PC-3 (cell line): Measurements from ENCODE around the gene ALDH7A1. TPM values are rescaled to one million over a fixed set of nuclear protein-coding genes. Genes with fewer than 3 reads are reported as not detected.

Experiments
- ATAC-seq: fragments of 200-7000 bp; cut with Tn5 transposase; 2 replicates; pipeline ENCODE4 v1.9.1; 2020; ENCODE audit warnings: mild to moderate bottlenecking, moderate library complexity
- BruUV-seq: library from RNA; stranded (reverse); fragments of 400-500 nt; replicated peaks from 2 replicates; lab custom pipeline; 2021; lab: Mats Ljungman, UMichigan
- CTCF ChIA-PET: fragments of 300-600 bp; sonication (Branson Sonifier 250); formaldehyde crosslinking; loops from one replicate; lab custom pipeline; 2022; ENCODE audit warnings: antibody characterized with exemption; lab: Charles Lee
- POLR2A ChIA-PET: fragments of 300-600 bp; sonication (Branson Sonifier 250); formaldehyde crosslinking; loops from one replicate; lab custom pipeline; 2022; ENCODE audit warnings: antibody characterized with exemption; ENCODE audit not compliant: unreplicated experiment; lab: Charles Lee
- DNase-seq: peaks from one replicate; pipeline ENCODE4 v3.0.0-alpha.2; 2015
- H2AFZ ChIP-seq: fragments of 300-600 bp; sonication (generic); 2 replicates; pipeline ENCODE4 v1.6.0; 2016; ENCODE audit warnings: antibody characterized with exemption, low read length
- H3F3A ChIP-seq: fragments of 300-600 bp; sonication (generic); one replicate; pipeline ENCODE4 v1.6.0; 2017; ENCODE audit warnings: antibody characterized with exemption, low read length, control low read depth, mild to moderate bottlenecking; ENCODE audit not compliant: unreplicated experiment
- H3K27ac ChIP-seq: fragments of 300-600 bp; sonication (generic); 2 replicates; pipeline ENCODE4 v1.5.1; 2016; ENCODE audit warnings: mild to moderate bottlenecking, low read length
- H3K27me3 ChIP-seq: fragments of 300-600 bp; sonication (generic); 2 replicates; pipeline ENCODE4 v1.6.1; 2016; ENCODE audit warnings: low read length, mixed read lengths
- H3K36me3 ChIP-seq: fragments of 300-600 bp; sonication (generic); 2 replicates; pipeline ENCODE4 v1.6.1; 2016; ENCODE audit warnings: low read depth, mixed run types, low read length, mixed read lengths
- H3K4me1 ChIP-seq: fragments of 300-600 bp; sonication (generic); 2 replicates; pipeline ENCODE4 v1.5.1; 2016; ENCODE audit warnings: low read length; ENCODE audit not compliant: insufficient read depth
- H3K4me2 ChIP-seq: fragments of 300-600 bp; sonication (generic); 2 replicates; pipeline ENCODE4 v1.6.0; 2016; ENCODE audit warnings: low read length
- H3K4me3 ChIP-seq: fragments of 300-600 bp; sonication (generic); 2 replicates; pipeline ENCODE4 v1.5.1; 2016; ENCODE audit warnings: mild to moderate bottlenecking, low read length, mixed read lengths
- H3K79me2 ChIP-seq: fragments of 300-600 bp; sonication (generic); 2 replicates; pipeline ENCODE4 v1.6.1; 2017; ENCODE audit warnings: low read length, mixed read lengths
- H3K9ac ChIP-seq: fragments of 300-600 bp; sonication (generic); 2 replicates; pipeline ENCODE4 v1.6.0; 2016; ENCODE audit warnings: mild to moderate bottlenecking, low read length
- H3K9me2 ChIP-seq: fragments of 300-600 bp; sonication (generic); replicated peaks from 2 replicates; pipeline ENCODE4 v1.6.1; 2016; ENCODE audit warnings: mixed run types, low read length, mixed read lengths
- H3K9me3 ChIP-seq: fragments of 300-600 bp; sonication (generic); 2 replicates; pipeline ENCODE4 v1.6.1; 2016; ENCODE audit warnings: low read length, mixed read lengths
- H4K20me1 ChIP-seq: fragments of 300-600 bp; sonication (generic); 2 replicates; pipeline ENCODE4 v1.6.1; 2016; ENCODE audit warnings: low read length, mixed read lengths
- CTCF ChIP-seq: fragments of 300-600 bp; sonication (generic); conservative IDR thresholded peaks from 2 replicates; pipeline ENCODE4 v1.5.1; 2017; ENCODE audit warnings: antibody characterized with exemption, low read depth, mild to moderate bottlenecking, low read length
- EZH2 ChIP-seq: fragments of 300-600 bp; sonication (generic); IDR thresholded peaks from one replicate; pipeline ENCODE4 v1.6.1; 2017; ENCODE audit warnings: antibody characterized with exemption, mild to moderate bottlenecking, low read length; ENCODE audit not compliant: unreplicated experiment
- EZH2phosphoT487 ChIP-seq: fragments of 300-600 bp; sonication (generic); IDR thresholded peaks from 2 replicates; pipeline ENCODE4 v1.6.1; 2018; ENCODE audit warnings: mild to moderate bottlenecking, antibody characterized with exemption, low read length, borderline replicate concordance
- intact Hi-C: fragments of 100-400 bp; cut with micrococcal nuclease; formaldehyde crosslinking; loops from 2 replicates; pipeline ENCODE4 v1.9.0; 2023
- total RNA-seq: library from RNA; depleted of rRNA; stranded (reverse); fragments of >200 nt; gene quantifications from 2 replicates; pipeline ENCODE4 v1.2.3, GENCODE V29; 2014

Gene ALDH7A1
- total RNA-seq, 1 experiment from 2014 or later = 45.9 TPM

- no peak overlapping the region for H3K4me2 ChIP-seq
- no peaks in the 10 kb centered on the region for H4K20me1 ChIP-seq
- H3K4me3 ChIP-seq = no peak overlapping the region
- TF ChIP-seq EZH2phosphoT487 (no peak), CTCF (peak; percentile 60), EZH2 (no peak)
- H3K9me2 ChIP-seq = no peaks in the 10 kb centered on the region
- H2AFZ ChIP-seq = no peak overlapping the region
- no TSS peak for BruUV-seq
- ChIA-PET POLR2A (no interaction called here), CTCF (interaction anchor here (0.8 kb wide), 1 partner anchor 46 kb away, joined by 5 read pairs; no protein-coding TSS in a partner anchor)
- H3K4me1 ChIP-seq = no peaks in the 10 kb centered on the region
- intact Hi-C loops = loop anchor here (1.0 kb wide), 1 partner anchor 139 kb away; no protein-coding TSS in a partner anchor
- H3K27me3 ChIP-seq = no peaks in the 10 kb centered on the region
- H3K9me3 ChIP-seq = no peaks in the 10 kb centered on the region
- peaks cover 35% of the 10 kb centered on the region for H3K36me3 ChIP-seq
- DNase-seq = peak; percentile 38
- H3F3A ChIP-seq = no peaks in the 10 kb centered on the region
- H3K9ac ChIP-seq = no peak overlapping the region
- no peak for ATAC-seq
- no peaks in the 10 kb centered on the region for H3K79me2 ChIP-seq
- H3K27ac ChIP-seq = no peak overlapping the region
Observed at GRCh38 chr5:126492939-126493338, 102.1 kb downstream of the ALDH7A1 start.

- no peak for TF ChIP-seq CTCF
- TF ChIP-seq EZH2phosphoT487 = no peak
- no peak for TF ChIP-seq EZH2
- H3F3A ChIP-seq = no peaks in the 10 kb centered on the region
- H3K4me2 ChIP-seq = no peak overlapping the region
- no peak overlapping the region for H3K4me3 ChIP-seq
- CTCF ChIA-PET = no interaction called here
- ATAC-seq (no peak), DNase-seq (no peak)
- no peaks in the 10 kb centered on the region for H3K4me1 ChIP-seq
- no peak overlapping the region for H2AFZ ChIP-seq
- no peaks in the 10 kb centered on the region for H3K9me2 ChIP-seq
- BruUV-seq = no TSS peak
- H4K20me1 ChIP-seq = no peaks in the 10 kb centered on the region
- peaks cover 61% of the 10 kb centered on the region for H3K36me3 ChIP-seq
- H3K27me3 ChIP-seq = no peaks in the 10 kb centered on the region
- POLR2A ChIA-PET = no interaction called here
- no peaks in the 10 kb centered on the region for H3K9me3 ChIP-seq
- no peak overlapping the region for H3K27ac ChIP-seq
- intact Hi-C loops = no loop called here
- H3K9ac ChIP-seq = no peak overlapping the region
- H3K79me2 ChIP-seq = no peaks in the 10 kb centered on the region
Observed at GRCh38 chr5:126490167-126490940, 104.7 kb downstream of the ALDH7A1 start.

- no peak overlapping the region for H2AFZ ChIP-seq
- intact Hi-C loops = no loop called here
- H3K4me2 ChIP-seq = no peak overlapping the region
- H3K9ac ChIP-seq = no peak overlapping the region
- TF ChIP-seq EZH2 (no peak), CTCF (no peak), EZH2phosphoT487 (no peak)
- DNase-seq (no peak), ATAC-seq (no peak)
- no peaks in the 10 kb centered on the region for H3K27me3 ChIP-seq
- POLR2A ChIA-PET = no interaction called here
- no peak overlapping the region for H3K4me3 ChIP-seq
- H3K36me3 ChIP-seq = peaks cover 59% of the 10 kb centered on the region
- no peaks in the 10 kb centered on the region for H3K4me1 ChIP-seq
- no peaks in the 10 kb centered on the region for H3K9me3 ChIP-seq
- CTCF ChIA-PET = no interaction called here
- no peaks in the 10 kb centered on the region for H3K79me2 ChIP-seq
- H3K9me2 ChIP-seq = no peaks in the 10 kb centered on the region
- H3F3A ChIP-seq = no peaks in the 10 kb centered on the region
- BruUV-seq = no TSS peak
- no peaks in the 10 kb centered on the region for H4K20me1 ChIP-seq
- no peak overlapping the region for H3K27ac ChIP-seq
Observed at GRCh38 chr5:126488443-126489065, 106.5 kb downstream of the ALDH7A1 start.
